Transverse colon (tissue), 4 donors: ENCODE measurements around the gene DLG2. TPM values are rescaled to one million over a fixed set of nuclear protein-coding genes. Genes with fewer than 3 reads are reported as not detected.

Experiments used
- DNase-seq: peaks from one replicate; pipeline ENCODE4 v3.0.0-alpha.2; 2019
- H3K27ac ChIP-seq, 4 donors: fragments of 200-600 bp; sonication (generic); 2 replicates each; pipeline ENCODE4 v1.5.1; 2016 to 2018; ENCODE audit warnings: inconsistent platforms in 4 of 4
- H3K27me3 ChIP-seq: fragments of 200-600 bp; sonication (generic); 2 replicates; pipeline ENCODE4 v1.5.1; 2017; ENCODE audit warnings: inconsistent platforms
- H3K36me3 ChIP-seq, 4 donors: fragments of 200-600 bp; sonication (generic); 2 replicates each; pipeline ENCODE4 v1.5.1; 2017 to 2019; ENCODE audit warnings: inconsistent platforms in 4 of 4
- H3K4me1 ChIP-seq, 4 donors: fragments of 200-600 bp; sonication (generic); 2 replicates each; pipeline ENCODE4 v1.5.1; 2017 to 2020; ENCODE audit warnings: inconsistent platforms in 4 of 4
- H3K4me3 ChIP-seq, 4 donors: fragments of 200-600 bp; sonication (generic); 1 replicate in 1 of 4; 2 replicates in 3 of 4; pipeline versions ENCODE4 v1.5.1 to v1.6.1; 2017 to 2019; ENCODE audit warnings: inconsistent platforms in 4 of 4
- H3K9me3 ChIP-seq, 2 donors: fragments of 200-600 bp; sonication (generic); 2 replicates each; pipeline ENCODE4 v1.5.1; 2017 to 2019; ENCODE audit warnings: inconsistent platforms in 2 of 2
- EP300 ChIP-seq: sonication (generic); formaldehyde crosslinking; IDR thresholded peaks from one replicate; pipeline ENCODE4 v1.6.1; 2017; ENCODE audit warnings: antibody characterized with exemption, low read depth
- POLR2A ChIP-seq: fragments of 450-650 bp; IDR thresholded peaks from one replicate; pipeline ENCODE4 v1.6.1; 2016; ENCODE audit warnings: antibody characterized with exemption, mild to moderate bottlenecking, moderate library complexity
- POLR2AphosphoS5 ChIP-seq, 3 donors: sonication (generic); formaldehyde crosslinking; IDR thresholded peaks; one replicate each; pipeline ENCODE4 v1.6.1; 2016; ENCODE audit warnings: antibody characterized with exemption in 3 of 3
- WGBS, 2 donors: methylation state at CpG; one replicate each; pipeline ENCODE4 v1.1.5; 2018; ENCODE audit warnings: low coverage in 1 of 2; 5-methylcytosine and 5-hydroxymethylcytosine counted together
- in situ Hi-C, 4 donors: fragments of 200-750 bp; cut with MboI; loops; one replicate each; pipeline versions ENCODE4 v1.15.0 to v1.15.1; 2017; ENCODE audit warnings: low sequenced_read_pairs in 3 of 4, low pct_ligation_motif_present in 1 of 4, low pct_unique_long_range_greater_than_20kb in 1 of 4
- intact Hi-C: fragments of 100-400 bp; cut with DNase I; formaldehyde crosslinking; loops from one replicate; pipeline ENCODE4 v1.15.1; 2023; ENCODE audit warnings: low total_unique reads
- total RNA-seq, 4 donors: library from RNA; depleted of rRNA; stranded (reverse); fragments of >200 nt; gene quantifications; one replicate each; pipeline ENCODE4 v1.1.0, GENCODE V29; 2016
- TF ChIP-seq, protein P1 (sequence below), 5 experiments: fragments of 200-600 bp in 3 of 5; fragments of 450-650 bp in 2 of 5; sonication (generic) in 3 of 5; IDR thresholded peaks; 1 replicate in 2 of 5; 2 replicates in 3 of 5; pipeline ENCODE4 v1.5.1; 2016 to 2017; ENCODE audit warnings: antibody characterized with exemption in 5 of 5, inconsistent platforms in 3 of 5, mild to moderate bottlenecking in 2 of 5, moderate library complexity in 1 of 5

The DLG2 gene
- total RNA-seq, 4 donors from 2014 or later: 1.9 to 28.3 (median 3.7) TPM

GRCh38 chr11:83722392-83723119 lies 1904.6 kb downstream of the DLG2 start:
- no peaks in the 10 kb centered on the region for H3K9me3 ChIP-seq
- H3K27ac ChIP-seq: no peak overlapping the region
- TF ChIP-seq, protein P1, sequence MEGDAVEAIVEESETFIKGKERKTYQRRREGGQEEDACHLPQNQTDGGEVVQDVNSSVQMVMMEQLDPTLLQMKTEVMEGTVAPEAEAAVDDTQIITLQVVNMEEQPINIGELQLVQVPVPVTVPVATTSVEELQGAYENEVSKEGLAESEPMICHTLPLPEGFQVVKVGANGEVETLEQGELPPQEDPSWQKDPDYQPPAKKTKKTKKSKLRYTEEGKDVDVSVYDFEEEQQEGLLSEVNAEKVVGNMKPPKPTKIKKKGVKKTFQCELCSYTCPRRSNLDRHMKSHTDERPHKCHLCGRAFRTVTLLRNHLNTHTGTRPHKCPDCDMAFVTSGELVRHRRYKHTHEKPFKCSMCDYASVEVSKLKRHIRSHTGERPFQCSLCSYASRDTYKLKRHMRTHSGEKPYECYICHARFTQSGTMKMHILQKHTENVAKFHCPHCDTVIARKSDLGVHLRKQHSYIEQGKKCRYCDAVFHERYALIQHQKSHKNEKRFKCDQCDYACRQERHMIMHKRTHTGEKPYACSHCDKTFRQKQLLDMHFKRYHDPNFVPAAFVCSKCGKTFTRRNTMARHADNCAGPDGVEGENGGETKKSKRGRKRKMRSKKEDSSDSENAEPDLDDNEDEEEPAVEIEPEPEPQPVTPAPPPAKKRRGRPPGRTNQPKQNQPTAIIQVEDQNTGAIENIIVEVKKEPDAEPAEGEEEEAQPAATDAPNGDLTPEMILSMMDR (IDR thresholded peaks at IDR 0.05): no peak
- no peak for TF ChIP-seq POLR2AphosphoS5 (IDR thresholded peaks at IDR 0.05)
- TF ChIP-seq EP300: no peak
- TF ChIP-seq POLR2A: no peak
- no peaks in the 10 kb centered on the region for H3K36me3 ChIP-seq
- intact Hi-C loops: loop anchor here (10.0 kb wide), 1 partner anchor 428 kb away; no protein-coding TSS in a partner anchor
- peaks cover 0 to 12% (median 0%) of the 10 kb centered on the region in 4 donors for H3K4me1 ChIP-seq
- H3K27me3 ChIP-seq: no peaks in the 10 kb centered on the region
- DNase-seq: no peak
- 67 to 73% methylated on average over 1 to 4 of the region's 4 CpGs for WGBS, 2 donors
- no peak overlapping the region for H3K4me3 ChIP-seq
- in situ Hi-C loops: loop anchor here in 2 of 4 donors (10.0 to 25.0 kb wide), 2 partner anchors 410 to 428 kb away; no protein-coding TSS in a partner anchor

DNA sequence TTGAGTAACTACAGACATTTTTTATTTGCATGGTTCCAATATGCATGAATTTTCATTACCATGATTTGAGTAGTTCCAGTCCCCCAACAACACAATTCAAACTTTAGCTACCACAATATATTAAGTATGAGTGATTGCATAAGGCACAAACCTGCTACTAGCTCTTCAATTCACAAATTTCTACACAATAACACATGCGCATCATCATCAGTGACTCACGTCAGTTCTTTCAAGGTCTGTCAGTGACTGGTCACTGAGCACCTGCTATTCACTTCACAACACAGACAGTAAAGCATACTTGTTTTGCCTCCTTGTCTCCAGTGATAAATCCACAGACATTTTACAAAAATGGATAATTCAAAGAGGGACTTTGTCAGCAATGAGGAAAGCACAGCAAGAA lies 1905.9 kb downstream of the DLG2 start:
- in situ Hi-C loops: loop anchor here in 2 of 4 donors (10.0 to 25.0 kb wide), 2 partner anchors 409 to 426 kb away; no protein-coding TSS in a partner anchor
- no peaks in the 10 kb centered on the region for H3K36me3 ChIP-seq
- H3K27me3 ChIP-seq: no peaks in the 10 kb centered on the region
- H3K27ac ChIP-seq: no peak overlapping the region
- H3K4me1 ChIP-seq: peaks cover 0 to 12% (median 0%) of the 10 kb centered on the region in 4 donors
- WGBS, 2 donors: 89 to 100% methylated on average over 2 of the region's 2 CpGs
- intact Hi-C loops: loop anchor here (10.0 kb wide), 1 partner anchor 426 kb away; no protein-coding TSS in a partner anchor
- TF ChIP-seq POLR2AphosphoS5 (IDR thresholded peaks at IDR 0.05) (no peak), EP300 (no peak), POLR2A (no peak)
- TF ChIP-seq, protein P1 (IDR thresholded peaks at IDR 0.05): no peak
- no peaks in the 10 kb centered on the region for H3K9me3 ChIP-seq
- DNase-seq: no peak
- no peak overlapping the region for H3K4me3 ChIP-seq

DNA sequence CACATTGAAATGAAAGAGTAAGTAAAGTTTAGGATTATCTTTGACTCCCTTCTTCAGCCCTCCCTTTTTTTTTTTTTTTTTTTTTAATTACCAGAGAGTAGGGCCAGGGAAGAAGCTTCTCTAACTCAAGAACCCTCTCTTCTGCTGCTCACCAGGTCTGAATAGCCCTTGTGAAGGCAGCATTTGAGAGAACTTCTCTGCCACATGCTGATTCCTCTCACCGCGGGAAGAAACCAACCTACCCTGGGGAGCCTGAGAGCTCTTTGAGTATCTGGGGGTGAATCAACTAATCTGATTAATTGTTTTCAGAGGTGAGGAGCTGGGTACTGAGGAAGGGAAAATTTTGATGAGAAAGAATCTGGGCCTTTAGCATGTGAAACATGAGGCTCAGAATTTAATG lies 1906.5 kb downstream of the DLG2 start:
- no peak for DNase-seq
- no peak overlapping the region for H3K4me3 ChIP-seq
- in situ Hi-C loops: loop anchor here in 2 of 4 donors (10.0 to 25.0 kb wide), 2 partner anchors 408 to 426 kb away; no protein-coding TSS in a partner anchor
- intact Hi-C loops: loop anchor here (10.0 kb wide), 1 partner anchor 426 kb away; no protein-coding TSS in a partner anchor
- H3K4me1 ChIP-seq: peaks cover 0 to 12% (median 0%) of the 10 kb centered on the region in 4 donors
- WGBS, 2 donors: 84 to 88% methylated on average over 2 of the region's 2 CpGs
- no peaks in the 10 kb centered on the region for H3K36me3 ChIP-seq
- no peaks in the 10 kb centered on the region for H3K27me3 ChIP-seq
- H3K9me3 ChIP-seq: no peaks in the 10 kb centered on the region
- TF ChIP-seq POLR2AphosphoS5 (IDR thresholded peaks at IDR 0.05) (no peak), POLR2A (no peak)
- no peak overlapping the region for H3K27ac ChIP-seq

GRCh38 chr11:83717537-83717936 lies 1909.6 kb downstream of the DLG2 start:
- no peak overlapping the region for H3K27ac ChIP-seq
- intact Hi-C loops: no loop called here
- H3K4me3 ChIP-seq: no peak overlapping the region
- TF ChIP-seq, protein P1 (IDR thresholded peaks at IDR 0.05): no peak
- TF ChIP-seq EP300 (no peak), POLR2AphosphoS5 (IDR thresholded peaks at IDR 0.05) (no peak), POLR2A (no peak)
- H3K4me1 ChIP-seq: no peaks in the 10 kb centered on the region
- in situ Hi-C loops: loop anchor here in 1 of 4 donors (25.0 kb wide), 1 partner anchor 405 kb away; no protein-coding TSS in a partner anchor
- no peak for DNase-seq
- no peaks in the 10 kb centered on the region for H3K9me3 ChIP-seq
- WGBS, 2 donors: 83 to 84% methylated on average over 2 to 3 of the region's 3 CpGs
- no peaks in the 10 kb centered on the region for H3K36me3 ChIP-seq
- no peaks in the 10 kb centered on the region for H3K27me3 ChIP-seq
